Skin epidermis (tissue), 12 donors: ENCODE results near the gene PGPEP1.
A peak's percentile ranks its signal among the peaks of the same experiment; 100 is the strongest.
"Not testable (repeated sequence)": the region's sequence is repeated elsewhere in the genome, so short reads cannot be mapped to it uniquely, and the experiment has no call there.

Experiments used
- H3K27ac ChIP-seq, 21 experiments: fragments of 200-600 bp; sonication (generic) in 11 of 21; one replicate each; pipeline ENCODE4 v1.5.0; 2020; ENCODE audit warnings: mild to moderate bottlenecking in 3 of 21, inconsistent platforms in 2 of 21, moderate library complexity in 2 of 21
- H3K4me3 ChIP-seq, 7 experiments: fragments of 200-600 bp; sonication (generic) in 2 of 7; one replicate each; pipeline ENCODE4 v1.5.0; 2020; ENCODE audit warnings: inconsistent platforms in 2 of 7, mild to moderate bottlenecking in 2 of 7, moderate library complexity in 1 of 7

PGPEP1 gene

GRCh38 chr19:18402455-18403248, 62.3 kb downstream of the PGPEP1 start:
- peak overlapping the region in 10 of 21 experiments; percentile 0 to 68 (median 50) for H3K27ac ChIP-seq
- not testable (repeated sequence) for H3K4me3 ChIP-seq

- H3K27ac ChIP-seq, H3K4me3 ChIP-seq: not testable (repeated sequence)
These were observed 65.4 kb downstream of the PGPEP1 start for GRCh38 chr19:18405754-18406153.

GRCh38 chr19:18406749-18407148, 66.4 kb downstream of the PGPEP1 start:
- H3K27ac ChIP-seq = no peak overlapping the region

GRCh38 chr19:18408053-18408476, 67.7 kb downstream of the PGPEP1 start:
- no peak overlapping the region for H3K4me3 ChIP-seq
- no peak overlapping the region for H3K27ac ChIP-seq

More at GRCh38 chr19:18406749-18407148, 66.4 kb downstream of the PGPEP1 start:
- H3K4me3 ChIP-seq = no peak overlapping the region

GRCh38 chr19:18412610-18413239, 72.3 kb downstream of the PGPEP1 start:
- no peak overlapping the region for H3K4me3 ChIP-seq
- no peak overlapping the region for H3K27ac ChIP-seq

GRCh38 chr19:18414504-18415177, 74.2 kb downstream of the PGPEP1 start:
- H3K27ac ChIP-seq = peak overlapping the region in 20 of 21 experiments; percentile 46 to 95 (median 88)
- peak overlapping the region in 5 of 7 experiments; percentile 3 to 33 (median 16) for H3K4me3 ChIP-seq

GRCh38 chr19:18415178-18415867, 74.9 kb downstream of the PGPEP1 start:
- peak overlapping the region; percentile 3 to 33 (median 12) for H3K4me3 ChIP-seq
- H3K27ac ChIP-seq = peak overlapping the region; percentile 37 to 95 (median 88)

- peak overlapping the region; percentile 52 to 95 (median 88) for H3K27ac ChIP-seq
- peak overlapping the region; percentile 1 to 65 (median 22) for H3K4me3 ChIP-seq
These were observed 76.4 kb downstream of the PGPEP1 start for GRCh38 chr19:18416778-18417249.

GRCh38 chr19:18417250-18418028, 77.0 kb downstream of the PGPEP1 start:
- peak overlapping the region; percentile 52 to 95 (median 88) for H3K27ac ChIP-seq
- H3K4me3 ChIP-seq = peak overlapping the region; percentile 1 to 65 (median 22)

- Histone ChIP-seq H3K27ac (peak overlapping the region in 20 of 21 experiments; percentile 73 to 95 (median 88)), H3K4me3 (peak overlapping the region; percentile 1 to 65 (median 22))
These were observed 77.7 kb downstream of the PGPEP1 start for GRCh38 chr19:18418029-18418482.

GRCh38 chr19:18418483-18419194, 78.2 kb downstream of the PGPEP1 start:
- peak overlapping the region; percentile 54 to 71 (median 65) for H3K4me3 ChIP-seq
- peak overlapping the region in 20 of 21 experiments; percentile 30 to 95 (median 88) for H3K27ac ChIP-seq

GRCh38 chr19:18419195-18419698, 78.8 kb downstream of the PGPEP1 start, which contains the start of gene SSBP4:
SSBP4 (plus strand) TSS chr19:18419398; CDS start chr19:18419649, 251 bp downstream.
- peak within 1 kb of the TSS; percentile 69 to 95 (median 88) for H3K27ac ChIP-seq
- H3K4me3 ChIP-seq = peak within 1 kb of the TSS; percentile 54 to 71 (median 65)
